PFSK-1 (cell line): ENCODE measurements around the gene DTD1.

Experiments
- FOXP2 ChIP-seq: optimal IDR thresholded peaks from 2 replicates; pipeline ENCODE3; 2011; ENCODE audit warnings: borderline replicate concordance, control low read depth, inconsistent platforms; ENCODE audit not compliant: insufficient read depth; ENCODE audit errors: extremely low read length, extremely low read depth
- POLR2AphosphoS5 ChIP-seq: IDR thresholded peaks from 2 replicates; pipeline ENCODE4 v1.6.1; 2012; ENCODE audit warnings: low read depth, mild to moderate bottlenecking, control low read depth, low read length, moderate library complexity
- SIN3A ChIP-seq: IDR thresholded peaks from 2 replicates; pipeline ENCODE4 v1.6.1; 2012; ENCODE audit warnings: mild to moderate bottlenecking, low read length, moderate library complexity, borderline replicate concordance; ENCODE audit not compliant: insufficient read depth
- TAF1 ChIP-seq: IDR thresholded peaks from 2 replicates; pipeline ENCODE4 v1.6.1; 2012; ENCODE audit warnings: low read length, control low read depth, borderline replicate concordance; ENCODE audit not compliant: insufficient read depth
- TF ChIP-seq, protein P1 (sequence below), 2 experiments: IDR thresholded peaks; 2 replicates each; pipeline versions ENCODE4 v1.6.1 to v1.8.0; 2011 to 2012; ENCODE audit warnings: low read depth in 2 of 2, low read length in 2 of 2, control low read depth in 1 of 2, inconsistent platforms in 1 of 2, mild to moderate bottlenecking in 1 of 2, moderate library complexity in 1 of 2; ENCODE audit not compliant: insufficient read depth in 1 of 2

Gene DTD1

DNA sequence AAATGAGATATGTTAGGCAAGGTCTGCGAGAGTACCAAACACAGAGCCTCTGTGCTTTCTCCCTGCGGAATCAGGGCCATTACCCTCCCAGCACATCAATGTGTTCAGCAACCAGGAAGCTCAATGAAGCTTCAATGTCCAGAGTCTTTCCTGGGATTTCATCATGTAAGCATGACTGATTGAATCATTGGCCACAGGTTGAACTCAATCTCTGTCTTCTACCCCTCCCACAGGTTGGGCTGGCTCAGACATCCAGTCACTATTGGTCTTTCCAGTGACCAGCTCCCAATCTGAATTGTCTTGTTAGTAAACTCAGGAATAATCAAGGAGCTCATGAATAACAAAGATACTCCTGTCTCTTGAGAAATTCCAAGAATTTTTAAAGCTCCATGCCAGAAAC lies 2.7 kb upstream of the DTD1 start:
- no peak for TF ChIP-seq POLR2AphosphoS5
- TF ChIP-seq, protein P1, sequence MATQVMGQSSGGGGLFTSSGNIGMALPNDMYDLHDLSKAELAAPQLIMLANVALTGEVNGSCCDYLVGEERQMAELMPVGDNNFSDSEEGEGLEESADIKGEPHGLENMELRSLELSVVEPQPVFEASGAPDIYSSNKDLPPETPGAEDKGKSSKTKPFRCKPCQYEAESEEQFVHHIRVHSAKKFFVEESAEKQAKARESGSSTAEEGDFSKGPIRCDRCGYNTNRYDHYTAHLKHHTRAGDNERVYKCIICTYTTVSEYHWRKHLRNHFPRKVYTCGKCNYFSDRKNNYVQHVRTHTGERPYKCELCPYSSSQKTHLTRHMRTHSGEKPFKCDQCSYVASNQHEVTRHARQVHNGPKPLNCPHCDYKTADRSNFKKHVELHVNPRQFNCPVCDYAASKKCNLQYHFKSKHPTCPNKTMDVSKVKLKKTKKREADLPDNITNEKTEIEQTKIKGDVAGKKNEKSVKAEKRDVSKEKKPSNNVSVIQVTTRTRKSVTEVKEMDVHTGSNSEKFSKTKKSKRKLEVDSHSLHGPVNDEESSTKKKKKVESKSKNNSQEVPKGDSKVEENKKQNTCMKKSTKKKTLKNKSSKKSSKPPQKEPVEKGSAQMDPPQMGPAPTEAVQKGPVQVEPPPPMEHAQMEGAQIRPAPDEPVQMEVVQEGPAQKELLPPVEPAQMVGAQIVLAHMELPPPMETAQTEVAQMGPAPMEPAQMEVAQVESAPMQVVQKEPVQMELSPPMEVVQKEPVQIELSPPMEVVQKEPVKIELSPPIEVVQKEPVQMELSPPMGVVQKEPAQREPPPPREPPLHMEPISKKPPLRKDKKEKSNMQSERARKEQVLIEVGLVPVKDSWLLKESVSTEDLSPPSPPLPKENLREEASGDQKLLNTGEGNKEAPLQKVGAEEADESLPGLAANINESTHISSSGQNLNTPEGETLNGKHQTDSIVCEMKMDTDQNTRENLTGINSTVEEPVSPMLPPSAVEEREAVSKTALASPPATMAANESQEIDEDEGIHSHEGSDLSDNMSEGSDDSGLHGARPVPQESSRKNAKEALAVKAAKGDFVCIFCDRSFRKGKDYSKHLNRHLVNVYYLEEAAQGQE (IDR thresholded peaks at IDR 0.05; ENCODE audit: insufficient read depth in 1 of 2, low read depth in 2 of 2, low read length in 2 of 2): no peak
- no peak for TF ChIP-seq SIN3A
- TF ChIP-seq TAF1: no peak
- TF ChIP-seq FOXP2: no peak

DNA sequence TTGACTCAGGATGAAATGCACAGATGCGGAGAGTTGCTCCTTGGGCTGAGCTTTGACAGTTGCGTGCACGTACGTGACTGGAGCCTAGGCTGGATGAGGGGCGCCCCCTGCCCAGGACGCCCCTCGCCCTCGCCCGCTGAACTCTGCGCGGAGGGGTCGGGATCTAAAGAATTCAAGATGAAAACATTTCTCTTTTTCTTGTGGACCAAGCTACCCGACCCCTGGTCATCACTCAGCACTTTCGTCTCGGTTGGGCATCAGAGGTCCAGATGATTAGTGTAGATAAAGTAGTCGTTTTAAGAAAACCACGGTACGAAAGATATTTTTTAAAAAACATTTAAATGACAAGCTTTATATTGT lies 700 bp downstream of the DTD1 start:
- TF ChIP-seq TAF1: no peak

DNA sequence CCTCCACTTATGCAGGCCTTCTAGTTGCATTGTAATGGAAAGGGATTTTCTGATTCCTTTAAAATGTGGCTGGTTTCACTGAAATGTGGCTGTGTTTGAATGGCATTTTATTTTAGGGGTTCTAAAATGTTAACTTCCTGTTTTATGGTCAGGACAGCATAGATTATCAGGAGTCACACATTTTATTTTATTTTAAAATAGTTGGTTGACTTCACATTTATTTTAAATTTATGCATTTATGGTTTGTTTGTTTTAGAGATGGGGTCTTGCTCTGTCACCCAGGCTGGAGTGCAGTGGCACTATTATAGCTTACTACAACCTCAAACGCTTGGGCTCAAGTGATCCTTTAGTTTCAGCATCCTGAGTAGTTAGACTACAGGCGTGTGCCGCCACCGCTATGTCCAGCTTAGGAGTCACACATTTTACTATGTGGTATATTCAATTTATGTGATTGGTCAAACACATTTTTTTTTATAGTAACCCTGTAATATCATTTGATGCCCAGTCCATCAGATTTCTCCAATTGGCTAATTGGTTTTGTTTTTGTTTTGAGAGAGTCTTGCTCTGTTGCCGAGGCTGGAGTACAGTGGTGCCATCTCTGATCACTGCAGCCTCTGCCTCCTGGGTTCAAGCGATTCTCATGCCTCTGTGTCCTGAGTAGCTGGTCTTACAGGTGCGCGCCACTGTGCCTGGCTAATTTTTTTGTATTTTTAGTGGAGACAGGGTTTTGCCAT lies 2.3 kb downstream of the DTD1 start:
- no peak for TF ChIP-seq FOXP2
- no peak for TF ChIP-seq POLR2AphosphoS5
- TF ChIP-seq, protein P1 (IDR thresholded peaks at IDR 0.05; ENCODE audit: insufficient read depth in 1 of 2, low read depth in 2 of 2, low read length in 2 of 2): no peak
- TF ChIP-seq SIN3A: no peak
- TF ChIP-seq TAF1: no peak

DNA sequence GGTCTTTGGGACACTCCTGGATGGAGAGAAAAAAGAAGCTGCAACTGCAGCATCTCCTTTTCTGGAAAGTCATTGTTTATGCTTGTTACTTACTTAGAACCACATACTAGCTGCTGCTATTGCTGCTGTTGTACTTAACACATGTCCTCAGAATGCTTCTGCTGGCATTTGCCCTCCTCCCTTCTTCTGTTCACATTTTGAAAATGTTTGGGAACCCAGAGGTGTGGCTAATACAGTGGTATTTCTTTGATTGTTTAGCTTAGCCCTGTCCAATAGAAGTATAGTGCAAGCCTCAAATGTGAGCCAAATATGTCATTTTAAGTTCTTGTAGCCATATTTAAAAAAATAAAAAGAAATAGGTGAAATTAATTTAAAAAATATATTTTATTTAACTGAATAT lies 8.4 kb downstream of the DTD1 start:
- no peak for TF ChIP-seq POLR2AphosphoS5
- TF ChIP-seq, protein P1 (IDR thresholded peaks at IDR 0.05; ENCODE audit: insufficient read depth in 1 of 2, low read depth in 2 of 2, low read length in 2 of 2): no peak
- TF ChIP-seq TAF1: no peak
- no peak for TF ChIP-seq FOXP2
- no peak for TF ChIP-seq SIN3A

DNA sequence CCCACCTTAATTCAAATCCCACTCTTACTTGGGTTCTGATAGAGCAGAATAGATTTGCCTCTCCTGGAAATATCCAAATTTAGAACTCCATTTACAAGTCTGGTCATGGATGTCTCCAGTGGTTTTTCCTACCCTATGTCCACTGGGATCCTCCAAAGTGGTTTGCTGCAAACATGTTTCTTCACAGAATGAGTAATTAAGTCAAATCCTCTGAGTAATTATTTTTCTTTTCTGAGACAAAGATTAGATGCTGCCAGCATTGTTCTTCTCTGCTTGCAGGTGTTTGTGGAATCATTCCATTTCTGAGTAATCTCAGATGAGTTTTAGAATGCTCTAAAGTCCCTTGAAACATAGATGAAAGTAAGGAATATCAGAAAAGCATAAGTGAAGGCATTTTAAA lies 21.9 kb downstream of the DTD1 start:
- TF ChIP-seq POLR2AphosphoS5 (no peak), SIN3A (no peak), FOXP2 (no peak), TAF1 (no peak)
- TF ChIP-seq, protein P1 (IDR thresholded peaks at IDR 0.05; ENCODE audit: insufficient read depth in 1 of 2, low read depth in 2 of 2, low read length in 2 of 2): no peak
